ENCODE results near the gene ZNF500.
"Not testable (repeated sequence)": the region's sequence is repeated elsewhere in the genome, so short reads cannot be mapped to it uniquely, and the experiment has no call there.

The ZNF500 gene

DNA sequence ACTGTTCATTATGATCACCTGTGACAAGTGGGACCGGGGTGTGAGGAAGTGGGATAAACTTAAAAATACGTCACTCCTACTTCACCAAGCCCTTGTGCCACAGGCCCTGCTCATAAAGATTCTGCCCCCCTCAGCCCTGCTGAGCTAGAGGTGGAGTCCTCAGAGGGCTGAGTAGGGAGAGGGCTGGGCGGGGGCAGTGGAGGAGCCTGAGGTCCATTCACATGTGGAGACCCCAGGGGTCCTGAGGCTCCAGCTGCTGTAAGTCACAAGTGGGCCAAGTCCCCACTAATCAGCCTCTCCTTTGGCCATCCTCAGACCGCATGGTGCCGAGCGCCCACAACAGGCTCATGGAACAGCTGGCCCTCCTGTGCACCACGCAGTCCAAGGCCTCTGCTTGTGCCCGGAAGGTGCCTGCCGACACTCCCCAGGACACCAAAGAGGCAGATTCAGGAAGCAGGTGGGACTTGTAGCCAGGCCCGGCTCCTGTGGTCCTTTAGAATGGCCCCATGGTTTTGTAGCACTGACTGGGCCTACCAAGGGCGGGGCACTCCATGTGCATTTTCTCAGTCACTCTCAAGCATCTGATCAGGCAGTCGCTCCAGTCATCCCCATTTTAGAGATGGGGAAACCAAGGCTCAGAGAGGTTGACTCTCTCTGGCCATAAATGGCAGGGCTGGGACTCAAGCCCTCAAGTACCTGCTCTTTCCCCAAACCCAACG is 22.2 kb downstream of the ZNF500 start:
- no peak for DNase-seq (ENCODE audit: low read depth)

DNA sequence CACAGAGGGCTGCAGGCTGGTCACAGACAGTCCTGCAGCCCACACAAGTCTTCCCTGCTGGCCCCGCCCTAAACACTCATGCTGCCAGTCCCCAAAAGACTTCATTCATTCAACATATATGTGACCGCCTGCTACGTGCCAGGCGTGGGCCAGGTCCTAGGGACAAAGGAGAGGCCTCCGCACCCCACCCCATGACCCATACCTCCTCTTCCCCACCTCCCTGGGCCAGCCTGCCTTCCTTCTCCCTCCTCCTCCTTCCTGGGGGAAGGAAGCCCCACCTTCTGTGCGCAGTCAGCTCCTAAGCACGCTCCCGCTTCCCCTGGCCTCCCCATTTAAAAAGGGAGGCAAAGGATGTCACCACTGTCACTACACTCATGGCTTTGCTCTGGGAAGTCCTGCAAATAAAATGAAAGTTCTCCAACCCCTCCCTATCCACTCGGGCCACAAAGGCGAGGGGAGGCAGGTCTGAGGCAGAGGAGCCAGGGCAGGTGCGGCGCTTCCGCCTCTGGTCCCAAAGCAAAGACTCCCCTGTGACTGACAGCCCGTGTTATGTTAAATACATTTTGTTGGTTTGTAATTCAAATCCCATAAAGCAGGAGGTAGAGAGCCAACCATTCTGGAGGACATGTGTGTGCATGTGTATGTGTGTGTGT is 23.6 kb downstream of the ZNF500 start:
- no peak for DNase-seq (ENCODE audit: low read depth)

DNA sequence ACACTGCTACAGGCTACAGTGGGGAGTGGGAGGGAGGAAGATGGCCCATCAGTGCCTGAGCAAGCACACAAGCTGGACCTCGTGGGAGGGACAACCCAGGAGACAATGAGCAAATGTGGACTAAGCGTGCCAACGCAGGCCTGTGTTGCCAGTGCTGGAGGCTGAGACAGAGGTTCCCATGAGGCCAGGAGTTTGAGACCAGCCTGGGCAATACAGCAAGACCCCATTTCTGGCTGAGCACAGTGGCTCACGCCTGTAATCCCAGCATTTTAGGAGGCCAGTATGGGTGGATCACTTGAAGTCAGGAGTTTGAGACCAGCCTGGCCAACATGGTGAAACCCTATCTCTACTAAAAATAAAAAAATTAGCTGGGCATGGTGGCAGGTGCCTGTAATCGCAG is 28.6 kb downstream of the ZNF500 start:
- not testable (repeated sequence) for DNase-seq (ENCODE audit: low read depth)

DNA sequence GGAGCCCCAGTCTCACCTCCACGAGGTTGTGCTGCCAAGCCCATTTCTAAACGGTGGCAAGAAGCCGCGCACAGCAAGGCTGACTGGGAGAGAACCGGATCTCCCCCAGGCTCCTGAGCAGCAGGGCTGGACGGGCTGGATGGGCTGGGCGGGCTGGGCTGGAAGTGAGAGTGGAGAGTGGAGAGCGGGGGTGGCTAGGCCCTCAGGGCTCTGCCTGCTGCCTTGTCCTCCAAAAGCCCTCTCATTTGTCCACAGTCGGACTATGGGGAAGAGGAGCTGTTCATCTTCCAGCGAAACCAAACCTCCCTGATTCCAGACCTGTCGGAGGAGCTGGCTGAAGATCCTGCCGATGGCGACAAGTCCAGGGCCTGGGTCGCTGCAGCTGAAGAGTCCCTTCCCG is 29.4 kb downstream of the ZNF500 start:
- DNase-seq (ENCODE audit: low read depth) = no peak

DNA sequence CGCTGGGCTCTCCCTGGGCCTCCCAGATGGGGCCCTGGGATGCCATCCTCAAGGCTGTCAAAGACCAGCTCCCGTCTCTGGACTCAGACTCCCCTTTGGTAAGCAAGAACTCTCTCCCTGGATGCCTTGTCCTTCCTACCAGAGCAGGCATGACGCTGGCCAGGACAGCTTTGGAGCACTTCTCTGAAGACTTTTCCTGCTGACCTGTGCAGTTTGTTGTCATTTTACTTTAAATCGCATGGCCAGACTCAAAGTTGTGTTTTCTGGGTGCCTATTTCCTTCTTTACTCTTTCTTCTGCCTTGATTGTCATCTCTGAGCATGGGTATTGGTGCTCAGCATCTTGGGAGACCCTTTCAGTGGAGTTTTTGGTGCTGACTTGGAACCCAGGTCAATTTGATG is 30.4 kb downstream of the ZNF500 start:
- DNase-seq (ENCODE audit: low read depth) = no peak

DNA sequence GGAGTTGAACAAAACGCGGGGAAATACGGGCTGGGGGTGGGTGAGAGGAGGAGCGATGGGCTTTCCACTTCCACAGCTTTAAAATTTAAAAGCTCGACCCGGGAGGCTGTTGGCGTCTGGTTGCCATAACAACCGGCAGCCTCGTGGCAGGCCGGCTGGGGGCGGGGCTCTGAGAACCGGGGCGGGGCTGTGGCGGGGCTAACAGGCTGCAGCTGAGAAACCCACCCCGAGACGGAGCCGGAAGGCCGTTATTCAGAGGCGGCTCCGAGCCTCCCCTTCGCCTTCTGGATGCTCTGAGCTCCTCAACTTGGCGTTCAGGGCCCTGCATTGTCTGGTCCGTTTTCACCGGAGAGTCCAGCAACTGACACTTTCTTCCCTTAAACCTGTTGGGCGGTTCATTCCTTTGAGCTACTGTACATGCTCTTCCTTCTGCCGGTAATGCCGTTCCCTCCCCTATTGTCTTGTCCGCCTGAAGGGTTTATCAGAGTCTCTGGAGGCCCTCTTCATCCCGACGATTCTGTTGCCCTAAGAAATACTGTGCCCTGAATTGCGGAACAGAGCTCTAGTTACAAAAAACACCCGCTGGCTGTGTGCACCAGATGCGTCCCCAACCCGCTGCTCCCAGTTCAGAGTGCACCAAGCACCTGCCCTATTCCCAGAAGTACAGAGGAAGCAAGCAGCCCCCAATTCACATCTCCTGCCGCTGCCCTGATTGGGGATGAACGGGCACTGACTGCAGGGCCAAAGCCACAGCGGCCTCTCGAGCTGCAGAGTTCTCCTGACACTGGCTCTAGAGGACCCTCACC is 32.0 kb downstream of the ZNF500 start:
- DNase-seq (ENCODE audit: low read depth) = peak; percentile 92

DNA sequence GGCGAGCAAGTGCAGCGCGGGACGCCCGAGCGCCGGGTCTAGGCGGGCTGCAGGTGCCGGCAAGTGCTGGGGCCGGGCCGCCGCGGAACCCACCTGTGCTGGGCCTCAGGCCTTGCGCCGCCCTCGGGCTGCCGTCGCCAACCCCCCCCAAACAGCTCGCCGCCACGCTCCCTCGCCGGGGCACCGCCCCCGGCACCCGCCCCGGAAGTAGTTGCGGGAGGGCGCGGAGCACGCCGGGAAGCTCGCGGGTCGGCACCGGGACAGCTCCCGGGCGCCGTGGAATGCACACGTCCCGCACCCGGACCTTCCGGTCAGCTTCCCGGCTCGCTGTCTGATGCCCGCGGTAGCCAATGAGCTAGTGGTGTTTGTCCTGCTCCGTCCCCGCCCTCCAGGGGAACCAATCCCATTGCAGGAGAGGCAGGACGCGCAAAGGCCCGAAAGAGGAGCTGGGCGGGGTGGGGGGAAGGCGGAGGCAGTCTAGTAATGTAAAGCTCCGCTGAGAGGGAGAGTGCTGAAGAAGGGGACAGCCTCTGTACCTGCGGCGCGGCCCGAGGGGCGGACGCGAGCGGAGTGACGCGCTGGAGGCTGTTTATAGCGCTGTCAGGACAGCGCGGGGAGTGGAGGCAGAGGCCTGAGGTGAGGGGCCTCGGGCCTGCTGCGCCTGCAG is 32.8 kb downstream of the ZNF500 start, which contains the start of the genes ANKS3 and DNAAF8:
ANKS3 (minus strand) TSS at position 209 of the 667 bp plus-strand sequence. CDS start 4,122 bp downstream, outside the sequence.
DNAAF8 (plus strand) TSS at position 475 of the 667 bp plus-strand sequence. CDS start 1,978 bp downstream, outside the sequence.
- DNase-seq (ENCODE audit: low read depth) = peak; percentile 72

DNA sequence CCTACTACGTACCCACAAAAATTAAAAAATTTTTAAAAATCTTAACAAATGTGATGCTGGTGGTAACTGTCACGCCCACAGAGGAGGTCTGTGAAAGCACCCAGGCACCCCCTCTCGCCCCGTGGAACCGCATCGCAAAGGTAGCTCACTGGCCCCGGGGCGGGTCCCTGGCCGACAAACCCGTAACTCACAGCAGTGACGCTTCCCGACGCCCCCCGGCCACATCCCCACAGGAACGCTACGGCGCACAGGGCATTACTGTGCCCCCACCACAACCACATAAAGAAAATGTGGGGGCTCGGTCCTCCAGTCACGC is 33.3 kb downstream of the ZNF500 start:
- no peak for DNase-seq (ENCODE audit: low read depth)

DNA sequence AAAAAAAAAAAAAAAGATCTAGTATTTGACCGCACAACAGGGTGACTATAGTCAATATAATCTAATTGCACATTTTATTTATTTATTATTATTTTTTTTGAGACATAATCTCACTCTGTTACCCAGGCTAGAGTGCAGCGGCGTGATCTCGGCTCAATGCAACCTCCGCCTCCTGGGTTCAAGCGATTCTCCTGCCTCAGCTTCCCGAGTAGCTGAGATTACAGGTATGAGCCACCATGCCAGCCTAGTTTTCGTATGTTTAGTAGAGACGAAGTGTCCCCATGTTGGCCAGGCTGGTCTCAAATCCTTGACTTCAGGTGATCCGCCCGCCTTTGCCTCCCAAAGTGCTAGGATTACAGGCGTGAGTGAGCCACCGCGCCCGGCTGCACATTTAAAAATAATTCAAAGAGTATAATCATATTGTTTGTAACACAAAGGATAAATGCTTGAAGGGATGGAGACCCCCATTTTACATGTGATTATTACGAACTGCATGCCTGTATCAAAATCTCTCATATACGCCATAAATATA is 33.7 kb downstream of the ZNF500 start:
- DNase-seq (ENCODE audit: low read depth) = no peak

DNA sequence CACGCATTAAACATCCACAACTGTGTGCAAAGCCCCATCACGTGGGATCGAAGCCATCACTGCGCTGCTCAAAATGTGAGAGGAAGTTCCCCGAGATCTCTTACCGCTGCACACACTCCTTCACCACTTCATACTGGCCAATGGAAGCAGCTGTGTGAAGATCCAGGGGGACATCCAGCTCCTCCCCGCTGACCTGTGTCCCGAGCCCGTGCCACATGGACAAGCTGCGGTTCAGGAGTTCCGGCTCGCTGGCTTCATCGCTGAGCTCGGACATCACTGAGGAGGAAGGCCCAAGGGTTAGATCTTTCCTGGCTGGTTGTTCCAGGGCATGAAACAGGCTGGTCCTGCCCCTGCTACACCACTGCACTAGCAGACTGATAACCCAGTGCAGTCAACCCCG is 37.1 kb downstream of the ZNF500 start:
- DNase-seq (ENCODE audit: low read depth) = no peak

DNA sequence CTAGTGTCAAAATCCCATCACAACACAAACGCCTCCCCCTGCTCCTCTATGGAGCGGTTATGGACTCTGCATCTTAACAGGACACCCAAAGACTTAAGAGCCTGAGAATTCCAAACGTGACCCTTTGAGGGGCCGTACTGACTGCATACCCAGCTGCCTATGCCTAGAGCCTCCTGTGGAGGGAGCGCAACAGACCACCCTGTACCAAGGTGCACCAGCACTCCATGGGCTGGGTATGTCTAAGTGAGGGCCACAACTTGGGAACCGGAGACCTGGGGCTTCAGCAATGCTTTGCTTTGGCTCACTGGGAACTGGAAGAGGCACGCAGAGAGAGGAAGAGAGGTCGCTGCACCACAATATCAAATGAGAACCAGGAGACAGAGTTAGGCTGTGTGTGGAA is 38.3 kb downstream of the ZNF500 start:
- no peak for DNase-seq (ENCODE audit: low read depth)

DNA sequence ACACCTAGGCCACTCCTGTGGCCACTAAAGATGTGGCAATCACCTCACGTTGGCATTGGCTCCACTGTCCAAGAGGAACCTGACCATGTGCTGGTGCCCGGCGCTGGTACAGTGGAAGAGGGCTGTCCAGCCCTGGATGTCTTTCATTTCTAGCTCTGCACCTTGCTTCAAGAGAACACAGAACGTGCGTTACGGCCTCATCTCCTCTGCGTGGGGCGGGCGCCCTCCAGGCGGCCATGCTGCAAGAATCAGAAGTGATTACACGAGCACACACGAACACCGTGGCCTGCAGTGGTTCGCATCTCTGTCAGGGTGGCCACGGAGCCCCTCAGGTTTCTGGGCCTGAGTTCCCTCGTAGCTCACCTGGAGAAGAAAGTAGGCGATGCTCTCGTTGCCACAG is 40.3 kb downstream of the ZNF500 start:
- no peak for DNase-seq (ENCODE audit: low read depth)

DNA sequence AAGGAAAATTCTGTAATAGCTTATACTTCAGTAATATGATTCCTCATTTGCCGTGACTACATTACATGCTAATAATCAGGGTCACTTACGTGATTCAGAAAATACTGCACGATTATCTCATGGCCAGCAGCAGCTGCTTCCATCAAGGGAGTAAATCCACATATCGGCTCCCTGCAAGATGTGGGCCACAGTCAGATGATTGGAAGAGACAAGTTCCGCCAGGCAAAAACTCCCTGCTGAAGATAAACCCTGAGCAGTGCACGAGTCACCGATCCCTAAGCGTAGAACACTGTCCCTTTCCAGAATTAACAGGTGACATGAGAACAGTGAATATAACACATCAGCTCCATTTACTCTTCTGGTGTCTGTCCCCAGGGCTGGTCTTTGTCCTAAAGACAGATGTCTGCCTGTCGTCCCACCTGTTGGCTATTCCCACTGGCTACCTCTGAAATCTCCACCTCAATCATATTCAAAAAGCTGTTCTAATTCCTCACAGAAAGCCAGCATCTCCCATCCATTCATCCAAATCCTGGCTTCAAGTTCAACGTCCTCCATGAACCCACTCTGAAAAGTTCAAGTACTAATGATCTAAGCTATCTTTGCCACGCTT is 42.2 kb downstream of the ZNF500 start:
- no peak for DNase-seq (ENCODE audit: low read depth)

DNA sequence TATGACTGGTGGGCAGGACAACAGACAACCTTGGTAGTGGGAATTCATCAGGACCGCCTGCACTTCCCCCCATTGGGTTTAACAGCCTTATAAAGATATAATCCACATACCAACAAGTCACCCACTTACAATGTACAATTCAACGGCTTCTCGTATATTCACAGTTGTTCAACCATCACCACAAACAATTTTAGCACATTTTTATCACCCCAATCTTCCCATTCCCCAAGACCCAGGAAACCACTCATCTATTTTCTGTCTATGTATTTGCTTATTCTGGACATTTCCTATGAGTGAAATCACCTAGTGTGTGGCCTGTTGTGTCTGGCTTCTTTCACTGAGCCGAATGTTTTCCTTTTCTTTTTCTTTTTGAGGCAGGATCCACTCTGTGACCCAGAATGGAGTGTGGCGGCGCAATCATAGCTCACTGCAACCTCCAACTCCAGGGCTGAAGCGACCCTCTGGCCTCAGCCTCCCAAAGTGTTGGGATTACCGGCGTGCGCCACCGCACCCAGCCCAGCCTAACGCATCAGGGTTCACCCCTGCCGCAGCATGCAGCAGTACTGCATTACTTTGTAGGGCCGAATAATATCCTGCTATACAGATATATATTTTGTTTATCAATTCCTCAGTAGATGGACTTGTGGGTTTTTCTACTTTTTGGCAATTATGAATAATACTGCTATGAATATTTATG is 43.7 kb downstream of the ZNF500 start:
- DNase-seq (ENCODE audit: low read depth) = no peak

DNA sequence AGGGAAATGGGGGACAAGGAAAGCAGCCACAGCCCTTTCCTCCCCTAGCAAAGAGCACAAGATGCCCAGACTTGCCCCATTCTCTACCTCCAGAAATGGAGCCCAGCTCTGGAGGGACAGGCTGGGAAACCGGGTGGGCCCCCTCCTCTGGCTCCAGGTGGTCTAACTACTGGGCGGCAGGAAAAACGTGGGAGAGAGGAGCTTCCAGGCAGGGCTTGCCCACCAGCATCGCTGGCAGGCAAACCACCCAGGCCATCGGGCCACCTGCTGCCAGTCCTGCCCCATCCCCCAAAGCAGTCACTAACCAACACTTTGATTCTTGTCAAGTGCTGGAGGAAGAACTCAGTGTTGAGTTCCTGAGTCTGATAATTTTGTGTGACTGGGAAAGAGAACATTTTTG is 48.5 kb downstream of the ZNF500 start:
- no peak for DNase-seq (ENCODE audit: low read depth)

DNA sequence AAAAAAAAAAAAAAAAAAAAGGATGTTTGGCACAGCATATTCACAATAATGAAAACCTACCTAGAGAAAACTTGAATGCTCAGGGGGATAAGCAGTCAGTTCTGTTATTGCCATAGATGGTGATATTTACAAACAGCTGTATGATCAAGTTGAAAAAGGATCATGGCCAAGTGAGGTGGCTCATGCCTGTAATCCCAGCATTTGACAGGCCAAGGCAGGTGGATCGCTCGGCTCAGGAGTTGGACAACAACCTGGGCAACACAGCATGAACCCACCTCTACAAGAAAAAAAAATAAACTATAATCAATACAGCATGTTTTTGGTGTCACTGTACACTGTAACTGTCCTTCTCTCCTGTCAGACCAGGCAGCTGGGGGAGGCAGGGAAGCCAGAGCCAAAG is 52.0 kb downstream of the ZNF500 start:
- no peak for DNase-seq (ENCODE audit: low read depth)

DNA sequence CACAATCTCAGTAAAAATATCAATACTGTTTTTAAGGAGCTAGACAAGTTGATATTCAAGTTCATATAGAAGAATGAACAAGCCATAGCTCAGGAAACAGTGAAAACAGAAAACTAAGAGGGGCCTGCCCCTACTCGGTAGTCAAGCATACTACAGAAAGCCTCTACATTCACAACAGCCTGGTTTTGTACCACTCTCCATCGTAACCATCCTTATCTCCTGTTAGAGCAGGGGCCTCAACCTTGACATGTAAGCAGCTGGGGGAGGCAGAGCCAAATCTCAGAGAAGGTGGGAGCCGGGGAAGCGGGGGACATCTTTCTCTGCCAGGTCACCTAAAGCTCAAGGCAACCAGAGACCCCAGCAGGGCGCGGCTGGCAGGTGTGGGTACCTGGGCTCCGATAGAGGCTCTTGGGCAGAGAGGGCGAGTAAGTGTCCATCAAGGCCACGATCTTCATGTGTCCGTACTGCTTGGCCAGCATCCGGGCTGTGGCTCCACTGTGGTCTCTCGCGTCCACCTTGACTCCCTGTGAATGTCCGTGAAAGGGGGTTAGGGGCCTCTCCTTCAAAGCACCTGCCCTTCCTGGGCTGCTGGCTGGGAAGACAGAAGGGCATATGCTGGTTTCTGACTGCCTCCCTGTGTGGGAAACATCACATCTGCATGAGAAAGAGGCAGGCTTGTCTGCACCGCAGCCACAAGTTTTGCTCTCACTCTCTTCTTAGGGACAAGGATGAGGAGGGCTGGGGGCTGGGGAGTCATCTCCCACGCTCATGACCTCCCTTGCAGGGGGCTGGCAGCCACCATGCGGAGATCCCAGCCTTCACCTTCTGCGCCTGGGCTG is 53.1 kb downstream of the ZNF500 start:
- DNase-seq (ENCODE audit: low read depth) = no peak

DNA sequence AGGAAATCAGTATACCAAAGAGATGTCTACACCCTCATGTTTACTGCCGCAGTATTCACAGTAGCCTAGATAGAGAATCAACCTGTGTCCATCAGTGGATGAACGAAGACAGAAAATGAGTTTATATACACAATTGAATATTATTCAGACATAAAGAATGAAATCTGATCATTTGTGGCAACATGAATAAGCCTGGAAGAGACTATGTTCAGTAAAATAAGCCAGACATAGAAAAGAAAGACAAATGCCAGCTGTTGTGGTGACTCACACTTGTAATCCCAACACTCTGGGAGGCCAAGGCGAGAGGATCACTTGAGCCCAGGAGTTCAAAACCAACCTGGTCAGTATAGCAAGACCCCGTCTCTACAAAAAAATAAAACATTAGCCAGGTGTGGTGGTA is 57.5 kb downstream of the ZNF500 start:
- no peak for DNase-seq (ENCODE audit: low read depth)

DNA sequence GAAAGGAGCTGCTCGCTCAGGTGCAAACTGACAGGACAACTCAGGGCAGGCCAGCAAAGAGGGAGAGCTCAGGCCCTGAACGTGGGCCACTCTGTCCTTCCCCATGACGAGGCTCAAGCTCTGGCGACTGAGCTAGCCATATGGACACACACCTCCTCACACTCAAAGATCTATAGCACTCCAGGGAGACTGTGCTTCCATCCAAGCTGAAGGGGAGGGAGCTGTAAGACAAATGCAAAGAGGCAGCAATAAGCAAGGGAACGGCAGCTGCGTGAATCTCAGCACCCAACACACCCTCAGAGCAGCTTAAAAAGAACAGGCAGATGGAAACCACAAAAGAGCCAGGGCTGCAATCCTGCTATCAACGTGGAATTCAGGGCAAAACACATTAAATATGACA is 60.1 kb downstream of the ZNF500 start:
- DNase-seq (ENCODE audit: low read depth) = no peak

DNA sequence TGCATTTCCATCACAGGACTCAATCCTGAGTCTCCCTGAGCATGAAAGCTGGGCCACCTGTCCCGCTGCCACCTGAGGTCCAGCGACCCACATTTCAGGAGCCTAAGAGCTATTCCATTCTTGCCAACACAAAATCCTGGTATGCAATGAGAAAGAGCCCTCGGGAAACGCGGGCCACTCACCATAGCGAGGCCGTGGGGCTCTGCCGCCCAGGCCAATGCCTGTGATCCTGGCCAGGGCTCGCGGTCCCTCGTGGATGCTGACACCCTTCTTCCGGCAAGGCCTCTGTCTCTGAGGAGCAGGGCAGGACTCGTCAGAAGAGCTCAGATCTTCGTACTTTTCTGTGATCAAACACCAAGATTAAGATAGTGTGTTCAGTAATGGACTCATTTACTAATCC is 62.0 kb downstream of the ZNF500 start:
- DNase-seq (ENCODE audit: low read depth) = no peak

Data from T-helper 22 cell (primary cell).